Measurements from ENCODE around the gene KRT5.
"Not testable (repeated sequence)": the region's sequence is repeated elsewhere in the genome, so short reads cannot be mapped to it uniquely, and the experiment has no call there.

The KRT5 gene

DNA sequence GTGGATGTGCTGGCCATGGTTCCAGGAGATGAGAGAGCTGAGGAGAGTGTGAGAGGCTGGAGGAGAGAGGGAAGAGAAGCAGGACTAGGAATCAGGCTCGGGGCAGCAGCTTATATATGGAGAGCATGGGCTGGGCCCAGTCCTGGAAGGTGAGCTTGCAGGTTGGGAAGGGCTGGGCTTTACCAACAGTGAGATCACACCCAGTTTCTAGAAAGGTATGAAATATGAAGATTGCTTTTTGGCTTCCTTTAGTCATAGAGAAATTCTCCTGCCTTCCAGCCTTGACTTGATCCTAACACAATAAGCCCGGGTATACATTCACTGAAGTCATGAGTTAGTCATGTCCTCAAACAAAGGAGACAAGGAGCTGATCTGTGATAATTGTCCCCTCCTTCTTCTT is 27.0 kb downstream of the KRT5 start, which contains the start of gene KRT6A:
TSS of gene KRT6A (minus strand) at position 86 of the 400 bp plus-strand sequence. CDS start at position 17, 69 bp downstream.
- FAIRE-seq, result no peak

DNA sequence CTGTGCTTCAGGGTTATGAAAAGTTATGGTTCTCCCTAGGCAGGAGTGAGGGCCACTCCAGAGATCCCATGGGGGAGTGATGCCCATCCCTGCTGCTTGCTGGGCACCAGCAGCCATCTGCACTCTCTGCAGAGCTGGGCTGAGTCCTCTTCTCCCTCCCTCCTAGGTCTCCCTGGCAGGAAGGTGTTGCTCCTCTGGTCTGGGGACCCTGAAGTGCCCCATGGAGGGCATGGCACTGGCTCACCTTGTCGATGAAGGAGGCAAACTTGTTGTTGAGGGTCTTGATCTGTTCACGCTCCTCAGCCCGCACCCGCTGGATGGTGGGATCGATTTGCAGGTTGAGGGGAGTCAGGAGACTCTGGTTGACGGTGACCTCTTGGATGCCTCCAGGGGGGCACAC is 27.8 kb downstream of the KRT5 start:
- not testable (repeated sequence) for FAIRE-seq

DNA sequence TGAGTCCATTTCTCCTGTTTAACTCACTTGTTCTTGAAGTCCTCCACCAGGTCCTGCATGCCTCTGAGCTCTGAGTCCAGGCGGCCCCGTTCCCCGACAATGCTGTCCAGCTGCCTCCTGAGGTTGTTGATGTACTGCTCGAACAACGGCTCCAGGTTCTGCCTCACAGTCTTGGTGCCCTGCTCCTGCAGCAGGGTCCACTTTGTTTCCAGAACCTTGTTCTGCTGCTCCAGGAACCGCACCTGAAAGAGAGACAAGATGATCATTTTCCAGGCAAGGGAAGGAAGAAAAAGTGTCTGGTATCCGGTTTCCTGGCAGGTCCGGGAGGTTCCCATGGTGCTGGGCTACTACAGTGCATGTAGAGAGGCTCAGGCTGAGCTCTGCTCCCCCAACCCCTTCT is 28.7 kb downstream of the KRT5 start:
- FAIRE-seq, result not testable (repeated sequence)

DNA sequence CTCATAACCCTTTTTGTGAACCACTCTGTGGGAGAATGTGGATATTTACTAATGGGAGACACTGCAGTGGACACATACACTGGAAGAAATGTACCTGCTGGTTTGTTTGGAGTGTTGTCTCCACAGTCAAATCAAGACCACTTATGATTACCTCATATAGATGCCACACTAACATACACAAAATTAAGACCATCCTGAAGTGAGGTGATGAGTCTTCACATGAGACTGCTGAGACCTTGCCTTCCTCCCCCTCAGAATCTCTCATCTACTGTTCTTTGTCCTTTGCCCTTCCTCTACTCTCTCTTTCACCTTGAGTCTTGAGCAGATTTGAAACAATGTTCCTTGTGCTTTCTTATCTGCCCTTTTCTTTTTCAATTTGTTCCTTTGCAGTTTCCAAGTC is 31.5 kb downstream of the KRT5 start:
- FAIRE-seq, result no peak

DNA sequence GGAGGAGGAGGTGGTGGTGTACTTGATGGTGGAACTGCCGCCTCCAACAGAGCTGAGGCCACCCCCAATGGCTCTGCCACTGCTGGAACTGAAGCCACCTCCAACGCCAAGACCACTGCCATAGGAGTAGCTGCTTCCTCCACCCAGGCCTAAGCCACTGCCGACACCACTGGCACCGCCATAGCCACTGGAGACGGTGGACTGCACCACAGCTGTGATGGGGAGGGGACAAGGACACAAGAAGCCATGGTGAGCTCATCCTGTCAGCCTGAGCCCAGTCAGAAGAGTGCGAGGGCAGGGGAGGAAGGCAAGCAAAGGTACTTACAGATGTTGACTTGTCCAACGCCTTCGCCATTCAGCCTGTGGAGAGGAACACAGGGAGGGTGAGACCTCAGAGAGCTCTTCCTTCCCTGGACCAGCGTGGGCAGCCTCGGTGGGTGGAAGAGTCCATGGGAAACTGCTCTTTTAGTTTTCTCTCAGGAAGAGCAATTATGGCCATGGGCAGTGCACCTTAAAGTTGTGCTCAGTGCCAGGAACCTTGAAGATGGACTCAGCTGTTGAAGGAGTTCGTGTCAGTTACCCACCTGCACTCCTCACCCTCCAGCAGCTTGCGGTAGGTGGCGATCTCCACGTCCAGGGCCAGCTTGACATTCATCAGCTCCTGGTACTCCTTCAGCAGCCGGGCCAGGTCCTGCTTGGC is 32.3 kb downstream of the KRT5 start:
- FAIRE-seq, result not testable (repeated sequence)

DNA sequence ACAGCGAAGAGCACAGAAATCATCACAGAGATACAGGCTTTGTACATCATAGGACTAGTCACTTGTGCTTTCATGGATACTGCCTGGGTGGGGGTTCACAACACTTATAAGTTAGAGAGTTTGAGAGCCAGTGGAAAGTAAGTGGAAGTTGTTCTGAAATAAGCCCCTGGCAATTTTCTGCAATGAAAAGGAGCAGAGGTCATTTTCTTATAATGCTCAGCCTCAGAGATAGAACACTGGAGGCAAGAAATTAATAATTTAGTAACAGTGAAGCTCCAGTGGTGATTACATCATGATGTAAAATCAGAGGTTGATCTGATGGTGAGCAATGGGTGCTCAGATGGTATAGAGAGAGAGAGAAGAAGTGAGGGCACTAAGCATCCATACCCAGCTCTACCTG is 33.0 kb downstream of the KRT5 start:
- FAIRE-seq, result no peak

DNA sequence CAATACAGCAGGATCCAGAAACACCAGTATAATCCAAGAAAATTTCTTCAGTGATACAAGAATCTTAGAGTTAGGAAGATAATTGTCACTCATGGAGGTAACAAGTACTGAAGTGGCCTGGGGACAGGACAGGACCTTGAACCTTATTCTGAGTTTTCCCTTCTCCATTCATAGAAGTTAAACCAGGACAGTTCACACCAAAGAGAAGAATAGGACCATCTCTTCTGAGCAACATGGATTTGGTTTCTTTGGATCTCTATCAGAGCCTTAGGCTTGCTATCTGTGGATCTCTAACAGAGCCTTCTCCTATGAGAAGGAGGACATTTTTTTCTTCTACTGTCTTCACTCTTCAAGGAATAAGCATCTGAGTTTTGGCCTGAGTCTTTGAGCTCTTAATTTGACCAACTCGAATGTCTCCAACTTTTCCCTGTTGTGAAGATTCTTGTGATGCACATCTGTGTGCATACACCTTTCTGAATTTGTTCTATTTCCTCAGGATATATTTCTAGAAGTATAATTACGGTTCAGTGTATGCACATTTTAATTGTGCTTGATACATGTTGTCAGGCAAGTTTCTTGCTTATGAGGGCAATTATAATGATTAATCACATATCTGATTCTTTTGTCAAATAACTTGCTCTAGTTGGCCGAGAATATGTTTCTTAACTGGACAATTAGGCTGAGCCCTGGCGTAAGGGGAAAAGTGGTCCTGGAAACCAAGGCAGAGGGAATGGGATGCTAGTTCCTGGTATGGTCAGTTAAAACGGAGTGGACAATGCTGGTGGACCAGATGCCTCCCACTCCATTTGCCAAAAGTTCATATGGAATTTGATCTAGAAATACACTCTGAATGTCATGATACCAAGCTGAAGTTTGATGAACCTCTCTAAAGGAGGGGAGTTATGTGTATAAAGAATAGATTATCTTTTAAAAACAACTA is 33.8 kb downstream of the KRT5 start:
- FAIRE-seq, result no peak

DNA sequence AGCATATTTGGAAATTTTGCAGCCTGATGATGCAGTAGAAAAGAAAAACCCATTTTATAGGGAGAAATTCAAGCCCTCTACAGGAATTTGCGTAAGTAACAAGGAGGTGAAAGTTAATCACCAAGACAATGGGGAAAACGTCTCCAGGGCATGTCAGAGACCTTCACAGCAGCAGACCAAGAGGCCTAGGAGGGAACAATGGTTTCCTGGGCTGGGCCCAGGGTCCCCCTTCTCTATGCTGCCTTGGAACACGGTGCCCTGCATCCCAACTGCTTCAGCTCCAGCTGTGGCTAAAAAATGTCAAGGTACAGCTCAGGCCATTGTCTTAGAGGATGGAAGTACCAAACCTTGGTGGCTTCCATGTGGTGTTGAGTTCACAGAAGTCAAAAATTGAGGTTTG is 40.1 kb downstream of the KRT5 start:
- no peak for FAIRE-seq

DNA sequence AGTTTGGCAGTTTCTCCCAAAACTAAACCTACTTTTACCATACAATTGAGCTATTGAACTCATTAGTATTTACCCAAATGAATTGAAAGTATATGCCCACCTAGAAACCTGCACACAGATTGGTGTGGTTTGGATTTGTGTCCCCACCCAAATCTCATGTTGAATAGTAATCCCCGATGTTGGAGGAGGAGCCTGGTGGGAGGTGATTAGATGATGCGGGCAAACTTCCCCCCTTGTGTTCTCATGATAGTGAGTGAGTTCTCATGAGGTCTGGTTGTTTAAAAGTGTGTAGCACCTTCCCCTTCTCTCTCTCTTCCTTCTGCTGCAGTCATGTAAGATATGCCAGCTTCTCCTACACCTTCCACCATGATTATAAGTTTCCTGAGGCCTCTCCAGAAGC is 42.5 kb downstream of the KRT5 start:
- FAIRE-seq, result no peak

DNA sequence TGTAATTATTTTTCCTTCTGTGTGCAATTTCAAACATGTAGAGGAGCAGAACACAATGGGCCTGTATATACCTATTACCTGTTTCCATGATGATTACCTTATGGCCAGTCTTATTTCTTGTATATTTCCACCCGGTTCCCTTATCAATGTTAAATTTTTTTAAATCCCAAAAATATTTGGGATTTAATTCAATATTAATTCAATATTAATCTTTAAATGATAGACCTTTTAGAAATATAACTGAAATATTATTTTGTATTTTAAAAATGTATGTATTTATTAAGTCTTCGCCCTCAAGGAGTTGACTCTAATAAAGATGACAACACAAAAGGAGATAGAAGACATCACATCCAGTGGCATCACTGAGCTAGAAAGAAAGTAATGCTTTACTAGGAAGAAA is 46.0 kb downstream of the KRT5 start:
- FAIRE-seq, result no peak

DNA sequence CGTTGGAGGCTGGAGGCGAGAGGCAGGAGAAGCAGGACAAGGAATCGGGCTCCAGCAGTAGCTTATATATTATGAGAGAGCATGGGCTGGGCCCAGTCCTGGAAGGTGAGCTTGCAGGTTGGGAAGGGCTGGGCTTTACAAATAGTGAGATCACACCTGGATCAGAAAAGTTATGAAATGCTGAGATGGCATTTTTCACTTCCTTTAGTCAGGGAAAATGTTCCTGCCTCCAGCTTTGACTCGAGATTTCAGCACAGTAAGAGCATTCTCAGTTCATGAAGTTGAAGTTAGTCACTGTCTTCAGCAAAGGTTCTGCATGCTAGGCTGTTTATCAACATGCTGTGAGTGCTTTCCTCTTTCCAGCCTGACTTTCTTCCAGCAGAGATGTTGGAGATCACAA is 46.4 kb downstream of the KRT5 start, which contains the start of gene KRT6C:
TSS of gene KRT6C (minus strand) at position 38 of the 400 bp plus-strand sequence. CDS start 68 bp downstream, outside the sequence.
- FAIRE-seq, result no peak

DNA sequence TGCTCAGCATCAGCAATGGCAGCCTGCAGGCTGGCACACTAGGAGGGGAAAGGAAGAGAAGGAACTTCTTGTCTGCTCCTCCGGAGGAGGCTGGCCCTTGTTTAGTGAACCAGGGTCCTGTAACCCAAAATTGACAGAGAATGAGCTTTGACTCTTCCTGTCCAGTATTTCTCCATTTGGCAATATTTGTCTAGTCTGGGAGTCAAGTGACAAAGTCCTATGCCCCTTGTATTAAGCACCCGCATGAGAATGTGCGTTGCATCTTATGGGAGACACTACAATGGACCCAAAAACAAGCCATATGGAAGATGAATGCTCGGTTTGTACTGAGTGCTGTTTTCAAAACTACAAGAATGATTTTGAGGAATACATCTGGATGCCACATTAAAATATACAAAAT is 50.3 kb downstream of the KRT5 start:
- no peak for FAIRE-seq

DNA sequence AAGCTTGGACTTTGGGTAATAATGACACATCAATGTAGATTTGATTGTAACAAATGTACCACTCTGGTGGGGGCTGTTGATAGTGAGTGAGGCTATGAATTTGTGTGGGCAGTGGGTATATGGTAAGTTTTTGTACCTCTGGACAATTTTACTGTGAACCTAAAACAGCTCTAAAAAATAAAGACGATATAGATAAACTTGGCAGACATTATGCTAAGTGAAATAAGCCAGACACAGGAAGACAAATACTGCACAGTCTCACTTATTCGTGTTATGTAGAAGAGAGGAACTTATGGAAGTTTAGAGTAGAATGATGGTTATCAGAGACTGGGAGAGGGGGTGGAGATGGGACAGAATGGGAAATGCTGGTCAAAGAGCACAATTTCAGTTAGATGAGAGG is 55.3 kb downstream of the KRT5 start:
- FAIRE-seq, result no peak
